Measurements from ENCODE around the gene IKZF3. TPM values are rescaled to one million over a fixed set of nuclear protein-coding genes. Genes with fewer than 3 reads are reported as not detected.
A peak's percentile ranks its signal among the peaks of the same experiment; 100 is the strongest.

The IKZF3 gene
- total and polyA plus RNA-seq, 4 donors, result 1.0 to 3.9 (median 2.6) TPM

GRCh38 chr17:39736319-39737165 lies 127.6 kb downstream of the IKZF3 start:
- DNase-seq (no peak), ATAC-seq (ENCODE audit: insufficient read depth, low FRiP score) (no peak)
- Histone ChIP-seq H3K9ac (ENCODE audit: insufficient read depth in 1 of 2, low read length in 2 of 2) (no peak overlapping the region), H3K27ac (ENCODE audit: low read depth in 1 of 2, low read length in 1 of 2) (peak overlapping the region in 1 of 2 donors; percentile 41), H3K36me3 (ENCODE audit: control insufficient read depth in 4 of 4, insufficient read depth in 4 of 4, low read length in 4 of 4) (no peaks in the 10 kb centered on the region), H3K9me3 (ENCODE audit: control insufficient read depth in 4 of 4, insufficient read depth in 3 of 4, low read length in 3 of 4) (no peaks in the 10 kb centered on the region), H3K27me3 (ENCODE audit: control insufficient read depth in 3 of 3, insufficient read depth in 3 of 3, low read length in 2 of 3) (peaks cover 0 to 36% (median 20%) of the 10 kb centered on the region in 3 donors), H3K4me1 (ENCODE audit: control insufficient read depth in 5 of 5, insufficient read depth in 5 of 5, low read length in 5 of 5) (peaks cover 0 to 21% (median 14%) of the 10 kb centered on the region in 5 donors), H3K4me3 (no peak overlapping the region)
- TF ChIP-seq, protein P1, sequence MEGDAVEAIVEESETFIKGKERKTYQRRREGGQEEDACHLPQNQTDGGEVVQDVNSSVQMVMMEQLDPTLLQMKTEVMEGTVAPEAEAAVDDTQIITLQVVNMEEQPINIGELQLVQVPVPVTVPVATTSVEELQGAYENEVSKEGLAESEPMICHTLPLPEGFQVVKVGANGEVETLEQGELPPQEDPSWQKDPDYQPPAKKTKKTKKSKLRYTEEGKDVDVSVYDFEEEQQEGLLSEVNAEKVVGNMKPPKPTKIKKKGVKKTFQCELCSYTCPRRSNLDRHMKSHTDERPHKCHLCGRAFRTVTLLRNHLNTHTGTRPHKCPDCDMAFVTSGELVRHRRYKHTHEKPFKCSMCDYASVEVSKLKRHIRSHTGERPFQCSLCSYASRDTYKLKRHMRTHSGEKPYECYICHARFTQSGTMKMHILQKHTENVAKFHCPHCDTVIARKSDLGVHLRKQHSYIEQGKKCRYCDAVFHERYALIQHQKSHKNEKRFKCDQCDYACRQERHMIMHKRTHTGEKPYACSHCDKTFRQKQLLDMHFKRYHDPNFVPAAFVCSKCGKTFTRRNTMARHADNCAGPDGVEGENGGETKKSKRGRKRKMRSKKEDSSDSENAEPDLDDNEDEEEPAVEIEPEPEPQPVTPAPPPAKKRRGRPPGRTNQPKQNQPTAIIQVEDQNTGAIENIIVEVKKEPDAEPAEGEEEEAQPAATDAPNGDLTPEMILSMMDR (IDR thresholded peaks at IDR 0.05; ENCODE audit: control extremely low read depth, extremely low read depth), result no peak
- WGBS, 2 donors, result 58 to 75% methylated on average over 10 of the region's 10 CpGs

GRCh38 chr17:39735882-39736281 lies 128.2 kb downstream of the IKZF3 start:
- Histone ChIP-seq H3K4me1 (ENCODE audit: control insufficient read depth in 5 of 5, insufficient read depth in 5 of 5, low read length in 5 of 5) (peaks cover 0 to 18% (median 11%) of the 10 kb centered on the region in 5 donors), H3K27me3 (ENCODE audit: control insufficient read depth in 3 of 3, insufficient read depth in 3 of 3, low read length in 2 of 3) (peaks cover 0 to 35% (median 17%) of the 10 kb centered on the region in 3 donors)
- 49 to 54% methylated on average over 2 of the region's 2 CpGs for WGBS, 2 donors

GRCh38 chr17:39732586-39732985 lies 131.5 kb downstream of the IKZF3 start:
- TF ChIP-seq, protein P1 (IDR thresholded peaks at IDR 0.05; ENCODE audit: control extremely low read depth, extremely low read depth), result no peak
- H3K9me3 ChIP-seq (ENCODE audit: control insufficient read depth in 4 of 4, insufficient read depth in 3 of 4, low read length in 3 of 4), result no peaks in the 10 kb centered on the region
- peaks cover 0 to 8% (median 6%) of the 10 kb centered on the region in 5 donors for H3K4me1 ChIP-seq (ENCODE audit: control insufficient read depth in 5 of 5, insufficient read depth in 5 of 5, low read length in 5 of 5)
- DNase-seq (no peak), ATAC-seq (ENCODE audit: insufficient read depth, low FRiP score) (no peak)
- no peak overlapping the region for H3K9ac ChIP-seq (ENCODE audit: insufficient read depth in 1 of 2, low read length in 2 of 2)
- 95 to 97% methylated on average over 3 of the region's 3 CpGs for WGBS, 2 donors
- no peak overlapping the region for H3K27ac ChIP-seq (ENCODE audit: low read depth in 1 of 2, low read length in 1 of 2)
- peaks cover 0 to 6% (median 1%) of the 10 kb centered on the region in 4 donors for H3K36me3 ChIP-seq (ENCODE audit: control insufficient read depth in 4 of 4, insufficient read depth in 4 of 4, low read length in 4 of 4)
- H3K4me3 ChIP-seq, result no peak overlapping the region
- H3K27me3 ChIP-seq (ENCODE audit: control insufficient read depth in 3 of 3, insufficient read depth in 3 of 3, low read length in 2 of 3), result peaks cover 0 to 16% (median 8%) of the 10 kb centered on the region in 3 donors

More at GRCh38 chr17:39735882-39736281, 128.2 kb downstream of the IKZF3 start:
- H3K9me3 ChIP-seq (ENCODE audit: control insufficient read depth in 4 of 4, insufficient read depth in 3 of 4, low read length in 3 of 4), result no peaks in the 10 kb centered on the region
- ATAC-seq (ENCODE audit: insufficient read depth, low FRiP score), result no peak
- DNase-seq, result no peak
- no peak overlapping the region for H3K4me3 ChIP-seq
- H3K9ac ChIP-seq (ENCODE audit: insufficient read depth in 1 of 2, low read length in 2 of 2), result no peak overlapping the region
- TF ChIP-seq, protein P1 (IDR thresholded peaks at IDR 0.05; ENCODE audit: control extremely low read depth, extremely low read depth), result no peak
- peak overlapping the region in 1 of 2 donors; percentile 41 for H3K27ac ChIP-seq (ENCODE audit: low read depth in 1 of 2, low read length in 1 of 2)
- no peaks in the 10 kb centered on the region for H3K36me3 ChIP-seq (ENCODE audit: control insufficient read depth in 4 of 4, insufficient read depth in 4 of 4, low read length in 4 of 4)
